Fibroblast of skin of back (primary cell): ENCODE measurements around the gene ADAMTS15.

Experiments used
- DNase-seq: peaks from one replicate; pipeline ENCODE4 v3.0.0-alpha.2; 2013

Gene ADAMTS15

DNA sequence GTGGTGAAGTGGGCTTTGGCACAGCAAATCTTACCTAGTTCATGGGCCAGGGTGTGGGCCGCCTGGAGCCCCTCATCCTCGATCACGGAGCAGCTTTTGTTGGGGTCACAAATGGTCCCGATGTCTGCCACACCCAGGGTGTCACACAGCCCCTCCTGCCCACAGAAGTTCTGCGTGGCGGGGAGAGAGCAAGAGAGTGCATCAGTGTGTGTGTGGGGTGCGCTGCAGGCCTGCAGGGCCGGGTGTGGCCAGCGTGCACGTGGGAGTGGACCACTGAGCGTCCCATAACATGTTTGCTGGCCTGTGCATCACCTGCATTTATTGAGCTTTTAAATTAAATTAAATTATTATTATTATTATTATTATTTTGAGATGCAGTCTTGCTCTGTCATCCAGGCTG, 31.5 kb upstream of the ADAMTS15 start:
- no peak for DNase-seq

DNA sequence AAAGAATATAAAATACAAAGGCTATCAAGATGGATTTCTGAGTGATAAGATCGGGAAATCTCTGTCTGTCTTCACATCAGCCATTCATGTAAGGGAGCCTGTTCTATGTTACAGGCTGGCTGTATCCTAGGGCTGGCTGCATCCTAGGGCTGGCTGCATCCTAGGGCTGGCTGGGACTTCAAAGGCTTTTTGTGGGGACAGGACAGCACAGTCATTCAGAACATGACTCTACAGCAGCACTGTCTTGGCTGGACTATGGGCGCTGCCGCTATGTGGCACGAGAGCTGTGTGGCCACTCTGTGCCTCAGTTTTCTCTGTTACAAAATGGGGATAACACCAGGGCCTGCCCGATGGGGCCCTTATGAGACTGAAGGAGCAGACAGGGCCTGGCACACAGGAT, 30.2 kb upstream of the ADAMTS15 start:
- DNase-seq, result no peak

DNA sequence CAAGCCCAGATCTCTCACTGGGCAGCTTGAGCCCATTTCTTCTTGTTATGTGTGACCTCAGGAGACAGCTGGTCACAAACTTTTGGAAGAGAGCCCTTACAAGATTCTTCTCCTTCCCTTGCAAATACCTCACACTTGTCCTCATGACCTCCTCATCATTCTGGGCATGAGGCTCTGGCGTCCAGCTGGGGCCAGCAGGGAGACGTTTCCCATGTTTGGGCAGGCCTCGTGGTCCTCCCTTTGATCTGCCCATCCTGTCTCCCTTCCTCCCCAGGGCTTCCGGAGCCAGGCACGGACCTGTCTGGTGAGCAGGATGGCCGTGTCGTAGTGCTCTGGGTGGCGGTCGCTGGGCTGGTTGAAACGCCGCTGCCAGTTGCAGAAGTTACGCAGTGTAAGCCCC, 29.7 kb upstream of the ADAMTS15 start:
- DNase-seq, result no peak

DNA sequence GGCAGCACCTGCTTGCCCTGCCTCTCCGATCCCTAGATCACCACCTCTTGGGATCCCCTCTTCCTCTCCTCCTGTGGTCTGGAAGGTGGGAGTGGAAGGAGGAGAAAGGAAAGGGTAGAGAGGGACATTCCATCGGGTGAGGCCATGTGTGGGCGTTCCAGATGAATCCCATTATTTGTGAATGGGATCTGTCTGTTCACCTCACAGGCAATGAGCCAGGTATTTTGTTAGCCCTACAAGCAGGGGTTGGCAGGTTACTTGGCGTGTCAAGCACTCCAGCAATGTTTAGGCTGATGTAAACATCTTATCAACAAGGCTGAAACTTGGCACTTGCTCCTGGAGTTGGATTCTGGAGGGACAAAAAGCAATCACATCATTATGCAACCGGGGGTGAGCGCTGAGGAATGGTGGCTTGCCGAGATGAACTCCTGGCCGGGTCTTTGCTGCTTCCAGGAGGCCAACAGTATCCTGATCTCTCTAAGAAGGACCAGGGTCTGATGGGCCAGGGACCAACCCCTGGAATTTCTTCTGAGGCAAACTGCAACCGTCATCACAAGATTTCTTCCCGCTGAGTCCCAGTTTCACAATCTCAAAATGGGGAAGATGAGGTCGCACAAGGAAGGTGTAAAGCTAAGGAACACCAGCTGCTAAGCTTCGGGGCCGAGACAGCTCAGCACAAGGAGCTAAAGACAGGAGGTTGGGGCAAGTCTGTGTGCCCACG, 27.8 kb upstream of the ADAMTS15 start:
- no peak for DNase-seq

DNA sequence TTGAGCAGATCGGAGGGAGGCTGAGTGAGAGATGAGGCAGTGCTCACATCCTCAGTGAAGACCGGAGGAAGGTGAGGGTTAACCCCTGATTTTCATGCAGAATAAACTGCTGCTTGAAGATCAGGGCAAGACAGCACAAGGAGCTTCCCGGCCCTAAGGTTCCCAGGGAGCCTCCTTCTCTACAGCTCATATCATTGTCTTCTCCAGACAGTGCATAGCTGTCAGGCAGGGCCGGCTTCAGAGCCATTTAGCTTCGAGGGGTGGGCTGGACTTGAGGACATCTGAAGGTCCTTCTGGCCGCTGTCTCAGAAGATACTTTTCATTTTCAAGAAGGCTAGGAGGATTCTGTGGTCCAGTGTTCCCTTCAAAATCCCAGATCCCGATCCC, 27.3 kb upstream of the ADAMTS15 start:
- no peak for DNase-seq

DNA sequence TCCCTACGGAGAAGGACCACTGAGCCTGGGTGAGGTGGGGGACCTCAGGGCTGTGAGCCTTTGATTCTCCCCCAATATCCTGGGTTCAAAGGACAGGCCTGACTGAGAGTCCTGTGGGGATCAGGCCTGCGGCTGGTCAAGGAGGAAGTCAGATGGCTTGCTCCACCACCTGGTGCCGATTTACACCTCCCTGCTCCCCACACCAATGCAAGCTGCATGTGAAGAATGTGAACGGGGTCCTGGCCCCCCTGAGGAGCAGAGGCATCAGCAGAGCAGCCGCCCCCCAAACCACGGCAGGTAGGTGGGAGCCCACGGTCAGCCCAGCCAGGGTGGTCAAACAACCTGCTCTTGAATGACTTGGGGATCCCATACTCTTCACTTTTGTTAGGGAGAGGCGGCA, 26.7 kb upstream of the ADAMTS15 start:
- no peak for DNase-seq

DNA sequence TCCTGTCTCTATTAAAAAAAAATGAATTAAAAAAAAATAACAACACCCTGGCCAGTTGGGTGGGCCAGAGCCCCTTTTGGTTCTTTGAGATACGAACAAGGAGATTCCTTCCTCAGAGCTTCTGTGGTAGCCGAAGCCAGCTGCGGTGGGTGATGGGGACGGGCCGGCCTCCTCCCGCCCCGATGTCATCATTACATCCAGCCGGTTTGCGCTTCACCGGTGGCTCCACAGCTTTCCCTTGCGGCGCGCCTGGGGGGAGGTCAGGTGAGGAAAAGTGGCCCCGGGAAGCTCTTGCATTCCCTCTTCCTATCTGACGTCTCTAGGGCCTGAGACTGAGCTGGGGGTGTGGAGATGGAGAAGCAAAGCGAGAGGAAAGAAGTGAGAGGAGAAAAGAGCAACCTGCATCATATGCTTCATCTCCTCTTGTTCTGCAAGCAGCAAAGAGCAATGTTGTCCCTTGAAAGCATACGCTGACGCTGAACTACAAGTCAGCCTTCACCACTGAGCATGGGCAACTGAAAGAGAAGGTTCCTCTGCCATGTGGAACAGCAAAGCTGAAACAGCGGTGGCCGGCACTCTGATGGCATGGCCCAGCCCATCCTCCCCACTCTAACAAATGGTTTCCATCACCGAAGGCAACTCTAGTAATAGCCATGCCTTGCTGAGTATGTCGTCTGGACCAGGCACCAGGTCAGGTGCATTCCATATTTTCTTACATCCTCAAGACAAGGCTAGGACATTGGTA, 26.0 kb upstream of the ADAMTS15 start:
- DNase-seq, result no peak

DNA sequence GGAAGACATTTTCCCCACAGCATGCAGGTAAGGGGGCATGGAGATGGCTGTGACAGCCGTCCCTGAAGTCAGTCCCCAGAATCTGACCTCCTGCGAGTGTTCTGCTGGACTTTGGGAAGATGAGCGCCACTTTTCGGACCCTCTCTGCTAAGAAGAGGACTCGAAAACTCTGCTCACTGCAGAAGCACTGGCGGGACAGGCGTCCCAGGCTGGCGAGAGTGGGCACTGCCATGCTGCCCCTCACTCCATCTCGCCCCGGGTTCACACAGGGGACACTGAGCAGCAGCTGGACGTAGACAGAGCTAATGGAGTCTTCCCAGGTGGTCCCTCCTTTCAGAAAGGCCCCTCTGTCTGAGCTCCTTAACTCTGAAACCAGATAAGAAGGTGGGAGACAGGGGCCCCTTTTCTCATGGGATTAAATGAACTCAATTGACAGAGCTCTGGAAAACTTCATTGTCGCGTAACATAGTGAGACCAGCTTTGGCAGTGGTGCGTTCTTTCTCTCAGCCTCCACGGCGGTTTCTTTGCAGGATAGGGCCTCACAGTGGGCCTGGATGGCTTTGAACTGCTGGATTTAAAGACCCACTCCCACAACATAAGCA, 24.8 kb upstream of the ADAMTS15 start:
- no peak for DNase-seq

DNA sequence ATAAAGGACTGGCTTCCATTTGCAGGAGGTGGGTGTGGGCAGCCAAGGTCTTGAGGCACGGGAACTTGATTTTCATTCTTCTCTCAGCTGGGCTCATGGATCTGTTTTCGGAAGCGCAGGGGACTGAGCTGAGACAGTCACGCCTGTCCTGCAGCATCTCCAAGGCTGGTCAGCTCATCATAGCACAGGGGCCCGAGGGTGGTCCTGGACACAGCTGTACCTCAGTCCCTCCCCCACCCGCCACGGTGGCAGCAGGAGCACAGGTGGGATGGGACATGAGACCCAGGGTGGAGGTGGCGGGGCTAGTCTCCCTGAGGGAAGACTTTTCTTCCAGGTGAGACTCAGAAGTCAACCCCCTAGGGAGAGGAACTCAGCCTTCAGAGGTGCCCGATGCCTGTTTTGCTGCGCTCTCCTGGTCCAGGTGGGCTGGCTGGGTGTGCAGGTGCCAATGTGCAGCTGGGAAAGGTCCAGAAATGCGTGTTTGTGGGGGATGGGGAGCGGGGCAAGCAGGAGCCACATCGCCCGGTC, 23.8 kb upstream of the ADAMTS15 start:
- DNase-seq, result no peak

DNA sequence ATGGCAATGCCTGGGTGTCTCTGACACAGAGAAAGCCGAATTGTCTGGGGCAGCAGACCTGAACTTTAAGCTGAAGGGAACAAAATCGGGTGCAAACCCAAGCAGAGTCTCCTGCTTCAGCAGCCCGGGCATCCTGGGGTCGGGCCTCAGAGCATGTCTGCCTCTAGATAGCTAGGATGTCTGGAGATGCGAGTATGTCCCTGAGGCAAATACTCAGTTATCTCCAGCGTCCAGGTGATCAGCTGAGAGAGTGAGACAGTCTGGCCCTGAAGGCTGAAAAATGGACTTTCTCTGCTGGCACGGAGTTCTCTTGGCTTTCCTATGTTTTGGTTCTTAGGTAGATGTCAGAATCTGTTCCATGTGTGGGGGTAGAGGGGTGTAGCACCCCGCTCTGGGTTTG, 23.3 kb upstream of the ADAMTS15 start:
- no peak for DNase-seq

DNA sequence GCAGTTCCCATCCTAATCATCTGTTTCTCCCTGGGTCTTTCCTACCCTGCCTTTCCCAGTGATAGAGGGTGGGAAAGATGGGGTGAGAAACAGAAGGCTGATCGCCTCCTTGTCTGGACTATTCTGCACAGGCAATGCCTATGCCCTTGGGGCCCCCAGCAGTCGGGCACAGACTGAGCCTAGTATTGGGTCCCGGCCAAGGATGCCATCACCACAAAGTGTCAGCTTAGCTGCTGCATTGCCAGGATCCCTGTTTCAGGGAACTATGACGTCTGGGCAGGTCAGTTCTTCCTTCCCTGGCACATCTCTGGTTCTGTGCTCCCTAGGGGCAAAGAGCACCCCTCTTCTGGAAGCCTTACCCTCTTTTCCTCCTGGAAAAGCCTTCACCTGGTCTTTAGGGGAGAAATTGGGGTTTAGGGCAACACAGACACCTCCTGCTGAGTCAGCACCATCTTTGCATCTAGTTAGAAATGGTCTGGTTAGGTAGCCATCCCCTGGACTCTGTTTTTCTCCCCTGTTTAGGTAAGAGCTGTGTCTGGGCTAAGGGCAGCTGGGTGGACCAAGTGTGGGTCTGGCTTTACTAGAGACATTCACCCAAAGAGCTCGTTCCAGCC, 22.1 kb upstream of the ADAMTS15 start:
- no peak for DNase-seq

DNA sequence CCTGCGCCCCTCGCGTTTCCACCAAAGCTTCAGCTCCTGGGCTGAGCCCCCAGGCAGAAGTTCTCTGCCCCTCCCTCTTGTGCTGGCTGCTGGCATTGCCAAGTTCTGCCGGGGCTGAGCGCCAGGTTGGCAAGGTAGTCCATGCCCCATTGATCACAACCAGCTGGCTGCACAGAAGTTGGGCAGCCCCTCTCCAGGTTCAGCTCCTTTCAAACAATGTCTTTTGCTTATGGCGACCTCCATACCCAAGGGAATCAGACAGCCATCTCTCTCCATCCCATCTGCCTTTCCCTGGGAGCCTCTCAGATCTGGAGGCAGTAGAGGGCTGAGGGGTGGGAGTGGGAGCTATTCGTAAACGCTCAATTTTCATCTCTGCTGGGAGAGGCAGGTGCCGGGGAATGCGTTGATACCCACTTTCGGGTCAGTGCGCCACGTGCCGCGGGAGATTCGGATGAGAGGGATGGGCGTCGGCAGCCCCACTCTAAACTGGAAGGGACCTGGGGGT, 21.6 kb upstream of the ADAMTS15 start:
- no peak for DNase-seq

DNA sequence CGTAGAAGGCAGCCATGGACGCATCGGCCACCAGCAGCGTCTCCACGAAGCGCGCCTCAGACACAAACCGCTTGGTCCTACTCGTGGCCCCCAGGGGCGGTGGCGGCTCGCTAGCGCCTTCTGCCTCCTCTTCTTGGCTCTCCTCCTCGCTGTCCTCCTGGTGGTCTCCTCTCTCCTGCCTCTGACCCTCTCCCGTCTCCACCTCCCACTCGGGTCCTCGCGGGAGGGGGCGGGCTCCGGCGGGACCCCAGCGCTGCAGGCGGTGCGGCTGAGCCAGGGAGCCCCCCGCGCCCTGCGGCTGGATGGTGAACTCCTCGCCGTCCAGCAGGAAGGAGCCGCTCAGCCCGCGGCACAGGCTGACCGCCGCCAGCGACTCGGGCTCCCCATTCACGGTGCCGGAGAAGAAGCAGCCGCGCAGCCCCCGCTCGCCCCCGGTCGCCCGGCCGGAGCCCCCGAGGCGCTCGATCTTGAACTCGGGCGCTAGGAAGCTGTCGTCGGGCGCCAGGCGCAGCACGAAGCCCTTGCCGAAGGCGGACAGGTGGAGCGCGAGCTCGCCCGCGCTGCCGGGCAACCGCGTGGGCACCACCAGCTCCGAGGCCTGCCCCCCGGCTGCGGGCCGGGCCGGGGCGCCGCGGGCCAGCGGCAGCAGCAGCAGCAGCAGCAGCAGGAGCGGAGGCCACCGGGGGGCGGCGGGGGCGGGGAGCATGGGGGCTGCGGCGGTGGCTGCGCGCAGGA, 20.7 kb upstream of the ADAMTS15 start:
- DNase-seq, result no peak

DNA sequence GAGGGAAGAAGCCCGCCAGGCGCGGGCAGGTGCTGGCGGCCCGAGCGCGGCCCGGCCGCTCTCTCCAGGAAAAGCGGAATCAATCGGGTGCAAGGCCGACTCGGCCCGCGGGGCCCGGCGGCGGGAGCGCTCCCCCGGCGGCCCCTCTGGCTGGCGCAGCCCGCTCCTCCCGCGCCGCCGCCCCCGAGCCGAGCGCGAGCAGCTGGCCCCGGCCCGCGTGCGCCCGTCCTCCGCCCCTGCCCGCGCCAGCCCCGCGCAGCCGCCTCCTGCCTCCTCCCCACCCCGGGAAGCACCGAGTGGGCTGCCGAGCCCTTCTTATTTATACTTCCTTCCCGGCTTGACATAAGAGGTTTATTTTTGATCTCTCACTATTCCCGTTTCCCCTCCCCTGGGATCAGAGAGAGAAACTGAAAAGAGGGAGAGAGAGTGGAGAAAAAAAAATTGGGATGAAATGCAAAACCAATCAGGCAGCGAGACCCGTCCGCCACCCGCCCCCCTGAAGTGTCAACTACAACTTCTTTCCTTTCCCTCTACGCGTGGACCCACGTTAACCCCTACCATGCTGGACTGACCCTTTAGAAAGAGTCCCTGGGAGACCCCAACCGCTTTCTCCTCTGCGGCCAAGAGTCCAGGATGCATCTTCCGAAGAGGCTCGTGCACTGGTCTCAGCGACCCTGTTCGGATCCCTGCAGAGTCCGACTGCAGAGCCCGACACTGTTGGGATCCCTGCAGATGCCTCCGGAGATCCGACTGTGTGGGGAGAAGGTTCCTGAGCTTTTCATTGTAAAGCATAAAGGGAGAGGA, 19.9 kb upstream of the ADAMTS15 start, which contains the start of gene ADAMTS8:
Gene ADAMTS8 (minus strand): TSS at position 294 of the 804 bp plus-strand sequence. CDS start 323 bp downstream, outside the sequence.
- no peak for DNase-seq

DNA sequence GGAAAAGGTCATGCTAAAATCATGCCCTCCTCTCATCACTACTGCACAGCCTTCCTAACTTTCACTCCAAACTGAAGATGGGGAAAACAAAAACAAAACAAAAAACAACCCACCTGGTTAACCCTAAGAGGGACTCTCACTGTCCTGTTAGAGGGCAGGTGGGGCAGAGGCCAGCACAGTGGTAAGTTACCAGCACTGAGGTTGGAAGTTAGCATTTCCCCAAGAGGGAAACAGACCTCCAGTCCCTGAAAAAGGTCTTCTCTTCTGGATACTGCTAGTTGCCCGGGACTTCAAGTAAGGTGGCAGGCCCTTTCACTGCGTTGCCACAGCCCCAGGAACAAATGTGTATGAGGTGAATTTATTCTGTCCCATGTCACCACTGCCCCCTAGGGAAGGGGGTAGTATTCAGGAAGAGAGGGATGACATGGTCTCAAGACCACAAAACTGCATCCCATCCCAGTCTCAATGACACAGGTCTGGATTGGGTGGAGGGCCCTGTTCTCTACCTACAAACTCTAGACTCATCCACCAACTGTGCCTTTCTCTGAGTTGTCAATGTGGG, 19.2 kb upstream of the ADAMTS15 start:
- no peak for DNase-seq

DNA sequence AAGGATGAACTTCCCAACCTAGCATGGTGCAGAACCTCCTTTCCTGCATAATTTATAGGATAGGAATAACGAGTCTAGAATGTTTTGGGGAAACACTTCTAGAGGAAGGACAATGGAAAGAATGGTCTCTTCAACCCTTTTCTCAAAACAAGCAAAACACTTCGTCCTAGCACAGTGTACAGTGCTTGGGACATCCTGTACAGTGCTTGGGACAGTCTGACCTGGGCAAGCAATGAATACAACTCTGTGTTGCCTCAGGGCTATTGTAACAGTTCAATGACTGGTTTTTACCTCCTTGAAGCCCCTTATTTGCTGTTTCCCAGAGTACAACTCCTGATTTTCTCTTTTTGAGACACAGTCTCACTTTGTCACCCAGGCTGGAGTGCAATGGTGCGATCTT, 18.5 kb upstream of the ADAMTS15 start:
- DNase-seq, result no peak

DNA sequence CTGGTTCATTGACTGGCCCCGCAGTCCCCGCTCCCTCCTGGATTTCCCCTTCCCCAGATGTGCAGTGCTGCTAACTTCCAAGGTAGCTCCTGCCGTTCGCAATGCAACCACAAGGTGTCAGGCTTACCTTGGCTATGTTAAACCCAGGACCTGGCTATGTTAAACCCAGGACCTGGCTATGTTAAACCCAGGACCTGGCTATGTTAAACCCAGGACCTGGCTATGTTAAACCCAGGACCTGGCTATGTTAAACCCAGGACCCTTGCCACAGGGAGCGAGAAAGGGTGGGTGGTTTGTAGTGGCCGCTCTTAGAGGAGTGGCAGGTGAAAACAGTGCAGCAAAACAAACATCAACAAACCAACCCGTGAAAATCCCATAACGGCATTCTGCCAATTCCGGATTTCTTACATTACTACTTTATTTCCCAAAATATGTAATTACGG, 17.1 kb upstream of the ADAMTS15 start:
- peak; percentile 56 for DNase-seq

DNA sequence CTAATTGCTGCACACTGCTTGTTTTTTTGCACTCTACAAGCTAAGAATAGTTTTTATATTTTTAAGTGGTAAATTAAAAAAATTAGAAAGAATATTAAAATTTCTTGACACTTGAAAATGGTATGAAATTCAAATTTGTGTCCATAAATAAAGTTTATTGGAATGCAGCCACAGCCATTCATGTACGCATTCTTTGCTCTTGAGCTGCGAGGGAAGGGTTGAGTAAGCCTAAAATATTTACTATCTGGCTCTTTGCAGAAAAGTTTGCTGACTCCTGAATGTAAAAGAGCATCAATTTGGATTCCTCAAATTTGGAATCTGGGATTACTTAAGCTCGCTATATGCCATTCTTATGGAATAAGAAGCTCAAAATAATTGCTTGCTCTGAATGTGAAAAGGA, 16.6 kb upstream of the ADAMTS15 start:
- DNase-seq, result peak; percentile 36

DNA sequence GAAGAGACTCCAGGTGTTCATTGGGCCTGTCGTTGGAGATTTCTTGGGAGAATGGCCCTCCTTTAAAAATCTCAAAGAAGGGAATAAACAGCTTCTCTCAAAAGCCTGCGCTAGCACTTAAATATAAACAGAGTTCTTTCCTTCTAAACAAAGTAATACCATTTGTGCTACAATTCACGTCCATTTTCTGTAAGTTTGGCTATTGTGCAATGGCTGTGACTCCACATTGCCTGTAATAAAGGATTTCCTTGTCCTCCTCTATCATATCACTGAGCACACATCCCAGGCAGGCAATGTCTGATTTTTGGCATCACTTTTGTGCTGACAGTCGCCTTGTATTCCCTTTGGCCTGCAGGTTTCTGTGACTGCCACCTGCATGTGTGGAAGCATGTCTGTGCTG, 15.1 kb upstream of the ADAMTS15 start:
- DNase-seq, result no peak

DNA sequence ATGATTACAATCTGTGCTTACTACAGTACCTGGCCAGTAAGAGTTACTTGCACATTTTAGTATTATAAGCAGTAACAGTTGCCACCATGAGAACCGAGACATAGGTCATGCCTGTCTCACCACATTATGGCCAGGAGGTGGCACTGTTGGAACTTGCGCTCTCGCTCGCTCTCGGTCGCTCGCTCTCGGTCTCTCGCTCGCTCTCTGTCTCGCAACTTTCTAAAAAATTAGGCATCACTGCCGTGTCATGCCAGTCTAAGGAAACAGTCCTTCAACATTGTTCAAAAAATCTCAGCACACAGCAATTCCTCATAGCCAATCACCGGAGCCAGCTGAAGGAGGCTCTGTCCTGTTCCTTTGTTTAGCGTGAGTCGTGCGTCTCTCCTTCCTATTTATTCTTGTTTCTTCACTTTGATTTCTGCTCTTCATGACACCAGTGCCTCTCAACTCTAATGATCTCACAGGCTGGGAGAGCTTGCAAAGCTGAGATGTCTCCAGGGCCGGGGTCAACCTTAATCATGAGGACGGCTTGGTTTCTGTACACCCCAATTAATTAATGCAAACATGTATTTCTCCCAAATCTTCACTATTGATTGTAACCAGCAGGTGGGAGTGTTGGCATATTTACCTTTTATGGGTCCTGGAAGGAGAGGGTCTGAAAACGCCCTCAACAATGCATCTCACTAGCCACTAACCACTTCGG, 13.8 kb upstream of the ADAMTS15 start:
- DNase-seq, result peak; percentile 78
